Activated naive CD4-positive, alpha-beta T cell treated with anti-CD3 and anti-CD28 coated beads, Interleukin-2, amount 10 ng/mL, durations not matched to agents 7 days and 5 days (primary cell): ENCODE results near the gene IZUMO3.
"Not testable (repeated sequence)": the region's sequence is repeated elsewhere in the genome, so short reads cannot be mapped to it uniquely, and the experiment has no call there.

ENCODE experiments used
- CTCF ChIA-PET: fragments of 350-600 bp; sonication (Branson Sonifier 250); formaldehyde crosslinking; loops from one replicate; lab custom pipeline; 2021; ENCODE audit warnings: antibody characterized with exemption; lab: Charles Lee
- DNase-seq: peaks from one replicate; pipeline ENCODE4 v3.0.0-alpha.2; 2020
- H3K27ac Mint-ChIP-seq: one replicate; pipeline ENCODE4 v1.8.0; 2021; ENCODE audit warnings: mild to moderate bottlenecking, moderate library complexity, mixed read lengths
- H3K27me3 Mint-ChIP-seq: one replicate; pipeline ENCODE4 v1.8.0; 2021; ENCODE audit warnings: mild to moderate bottlenecking, mixed read lengths
- H3K36me3 Mint-ChIP-seq: one replicate; pipeline ENCODE4 v1.8.0; 2021; ENCODE audit warnings: mixed read lengths
- H3K4me1 Mint-ChIP-seq: one replicate; pipeline ENCODE4 v1.8.0; 2021; ENCODE audit warnings: mixed read lengths
- H3K4me3 Mint-ChIP-seq: one replicate; pipeline ENCODE4 v1.8.0; 2021; ENCODE audit warnings: mild to moderate bottlenecking, moderate library complexity, mixed read lengths
- H3K9me3 Mint-ChIP-seq: one replicate; pipeline ENCODE4 v1.8.0; 2021; ENCODE audit warnings: mixed read lengths

The IZUMO3 gene

GRCh38 chr9:24545847-24546522 lies at the start of gene IZUMO3:
TSS of gene IZUMO3 (minus strand) at chr9:24545897. CDS start at chr9:24545649, 248 bp downstream.
- peaks cover 27% of the 10 kb centered on the region for H3K9me3 Mint-ChIP-seq
- no peak for DNase-seq
- no peak within 1 kb of the TSS for H3K27ac Mint-ChIP-seq
- no peaks in the 10 kb centered on the region for H3K36me3 Mint-ChIP-seq
- no peaks in the 10 kb centered on the region for H3K4me1 Mint-ChIP-seq
- H3K4me3 Mint-ChIP-seq = no peak within 1 kb of the TSS
- CTCF ChIA-PET = no interaction called here
- H3K27me3 Mint-ChIP-seq = no peaks in the 10 kb centered on the region

- CTCF ChIA-PET = no interaction called here
- no peak overlapping the region for H3K27ac Mint-ChIP-seq
Measured at GRCh38 chr9:24594234-24594850, 48.6 kb upstream of the IZUMO3 start.

GRCh38 chr9:24590432-24590831 lies 44.7 kb upstream of the IZUMO3 start:
- no peak for DNase-seq

More at GRCh38 chr9:24594234-24594850, 48.6 kb upstream of the IZUMO3 start:
- Mint-ChIP-seq H3K27me3 (no peaks in the 10 kb centered on the region), H3K36me3 (no peaks in the 10 kb centered on the region), H3K9me3 (peaks cover 11% of the 10 kb centered on the region), H3K4me3 (no peak overlapping the region), H3K4me1 (no peaks in the 10 kb centered on the region)
- no peak for DNase-seq

DNA sequence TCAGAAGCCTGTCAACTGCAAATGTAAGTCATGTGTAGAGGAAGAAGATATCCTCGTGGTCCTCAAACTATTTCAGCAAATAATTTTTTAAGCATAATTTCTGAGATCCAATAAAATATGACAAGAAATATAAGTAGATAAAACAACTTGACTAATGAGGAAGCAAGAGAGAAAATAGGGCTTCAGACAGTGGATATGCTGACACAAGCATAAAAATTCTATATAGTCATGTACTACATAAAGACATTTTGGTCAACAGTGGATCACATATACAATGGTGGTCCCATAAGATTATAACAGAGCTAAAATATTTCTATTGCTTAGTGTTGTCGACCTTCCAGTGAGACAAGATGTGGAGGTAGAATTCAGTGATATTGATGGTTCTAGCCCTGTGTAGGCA lies 42.2 kb upstream of the IZUMO3 start:
- DNase-seq = no peak
- no peaks in the 10 kb centered on the region for H3K4me1 Mint-ChIP-seq
- CTCF ChIA-PET = no interaction called here
- no peaks in the 10 kb centered on the region for H3K36me3 Mint-ChIP-seq
- H3K4me3 Mint-ChIP-seq = no peak overlapping the region
- peaks cover 3% of the 10 kb centered on the region for H3K9me3 Mint-ChIP-seq
- no peak overlapping the region for H3K27ac Mint-ChIP-seq
- H3K27me3 Mint-ChIP-seq = no peaks in the 10 kb centered on the region

More at GRCh38 chr9:24590432-24590831, 44.7 kb upstream of the IZUMO3 start:
- Mint-ChIP-seq H3K4me3 (no peak overlapping the region), H3K4me1 (no peaks in the 10 kb centered on the region), H3K36me3 (no peaks in the 10 kb centered on the region), H3K27ac (no peak overlapping the region), H3K9me3 (peaks cover 3% of the 10 kb centered on the region), H3K27me3 (no peaks in the 10 kb centered on the region)
- CTCF ChIA-PET = no interaction called here

GRCh38 chr9:24582146-24583126 lies 36.7 kb upstream of the IZUMO3 start:
- no peaks in the 10 kb centered on the region for H3K4me1 Mint-ChIP-seq
- CTCF ChIA-PET = no interaction called here
- no peak overlapping the region for H3K27ac Mint-ChIP-seq

GRCh38 chr9:24580005-24580404 lies 34.3 kb upstream of the IZUMO3 start:
- CTCF ChIA-PET, H3K27me3 Mint-ChIP-seq, DNase-seq, H3K4me3 Mint-ChIP-seq, H3K4me1 Mint-ChIP-seq, H3K27ac Mint-ChIP-seq, H3K9me3 Mint-ChIP-seq, H3K36me3 Mint-ChIP-seq: not testable (repeated sequence)

More at GRCh38 chr9:24582146-24583126, 36.7 kb upstream of the IZUMO3 start:
- Mint-ChIP-seq H3K4me3 (no peak overlapping the region), H3K9me3 (peaks cover 7% of the 10 kb centered on the region), H3K27me3 (no peaks in the 10 kb centered on the region), H3K36me3 (no peaks in the 10 kb centered on the region)
- no peak for DNase-seq

DNA sequence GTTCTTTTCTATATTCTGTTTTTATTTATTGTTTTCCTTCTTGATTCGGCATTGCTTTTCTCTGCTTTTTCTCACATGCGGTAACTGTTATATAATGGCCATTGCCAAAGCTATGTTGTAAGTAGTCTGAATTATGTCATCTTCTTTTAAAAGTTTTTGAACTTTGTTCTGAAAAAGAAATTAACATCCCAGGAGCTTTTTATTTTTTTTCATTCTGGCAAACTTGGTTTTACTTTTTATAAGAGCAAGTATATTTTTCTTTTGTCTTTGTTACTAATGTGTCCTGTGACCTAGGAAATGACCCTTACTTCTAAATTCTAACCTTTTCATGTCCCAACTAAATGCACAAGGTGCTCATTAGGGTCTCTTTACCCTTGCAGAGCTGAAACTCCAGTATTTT lies 26.7 kb upstream of the IZUMO3 start:
- no peak overlapping the region for H3K27ac Mint-ChIP-seq
- no peak for DNase-seq
- no peaks in the 10 kb centered on the region for H3K4me1 Mint-ChIP-seq
- H3K9me3 Mint-ChIP-seq = peaks cover 9% of the 10 kb centered on the region
- no peaks in the 10 kb centered on the region for H3K27me3 Mint-ChIP-seq
- no peak overlapping the region for H3K4me3 Mint-ChIP-seq
- CTCF ChIA-PET = no interaction called here
- no peaks in the 10 kb centered on the region for H3K36me3 Mint-ChIP-seq

DNA sequence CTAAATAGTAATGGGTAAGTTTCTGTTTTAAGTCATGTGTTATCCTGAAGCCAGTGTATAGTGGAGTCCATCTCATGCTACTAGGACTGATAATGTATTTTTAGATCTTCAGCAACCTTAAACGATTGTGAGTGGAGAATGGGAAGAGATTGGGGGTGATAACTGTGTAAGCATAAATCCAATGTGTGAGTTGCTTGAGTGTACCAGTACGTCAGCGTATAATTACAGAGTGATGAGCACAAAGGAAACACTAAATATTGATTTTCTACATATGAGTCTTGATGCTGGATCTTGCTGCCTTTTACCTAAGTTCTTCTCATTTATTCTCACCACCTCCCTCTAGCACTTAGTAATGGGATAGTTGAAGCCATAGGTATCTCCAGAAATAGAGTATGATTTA lies 16.3 kb upstream of the IZUMO3 start:
- DNase-seq = no peak
- Mint-ChIP-seq H3K36me3 (no peaks in the 10 kb centered on the region), H3K4me3 (no peak overlapping the region), H3K9me3 (peaks cover 9% of the 10 kb centered on the region), H3K27ac (no peak overlapping the region), H3K4me1 (no peaks in the 10 kb centered on the region), H3K27me3 (no peaks in the 10 kb centered on the region)
- CTCF ChIA-PET = no interaction called here

GRCh38 chr9:24553183-24553552 lies 7.5 kb upstream of the IZUMO3 start:
- H3K4me1 Mint-ChIP-seq = no peaks in the 10 kb centered on the region
- H3K27ac Mint-ChIP-seq = no peak overlapping the region
- no peak overlapping the region for H3K4me3 Mint-ChIP-seq
- no peaks in the 10 kb centered on the region for H3K27me3 Mint-ChIP-seq
- CTCF ChIA-PET = no interaction called here
- no peaks in the 10 kb centered on the region for H3K36me3 Mint-ChIP-seq
- no peak for DNase-seq
- peaks cover 4% of the 10 kb centered on the region for H3K9me3 Mint-ChIP-seq

DNA sequence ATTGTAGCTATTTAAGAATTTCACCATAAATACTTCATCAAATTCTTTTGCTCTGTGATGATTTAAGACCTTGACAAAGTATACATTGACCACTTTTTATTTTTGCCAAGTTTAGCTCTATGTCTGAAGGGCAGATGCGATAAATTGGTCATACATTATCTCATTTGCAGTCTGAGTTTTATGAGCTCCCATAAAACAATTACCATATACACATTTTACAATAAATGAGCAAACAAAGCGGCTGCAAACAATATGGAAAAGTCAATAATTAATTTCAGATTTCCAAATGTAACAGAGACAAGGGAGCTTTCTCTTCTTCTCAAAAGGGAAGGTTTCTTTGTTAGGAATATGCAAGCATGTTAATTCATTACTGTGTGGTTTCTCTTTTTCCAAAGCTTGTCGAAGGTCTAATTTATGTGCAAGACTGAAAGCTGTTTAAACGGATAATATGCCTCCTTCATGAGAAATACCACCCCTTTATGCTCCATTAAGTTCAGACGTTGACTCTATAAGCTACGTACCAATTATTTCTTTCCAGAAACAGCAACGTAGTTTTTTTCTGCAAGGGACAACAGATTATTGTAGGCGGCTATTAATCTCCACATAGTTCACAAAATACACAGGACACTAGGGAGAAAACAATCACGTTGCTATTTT lies 7.0 kb upstream of the IZUMO3 start:
- no peaks in the 10 kb centered on the region for H3K27me3 Mint-ChIP-seq
- peaks cover 4% of the 10 kb centered on the region for H3K9me3 Mint-ChIP-seq
- no peak for DNase-seq
- H3K27ac Mint-ChIP-seq = no peak overlapping the region
- H3K4me1 Mint-ChIP-seq = no peaks in the 10 kb centered on the region
- CTCF ChIA-PET = no interaction called here
- no peak overlapping the region for H3K4me3 Mint-ChIP-seq
- no peaks in the 10 kb centered on the region for H3K36me3 Mint-ChIP-seq

DNA sequence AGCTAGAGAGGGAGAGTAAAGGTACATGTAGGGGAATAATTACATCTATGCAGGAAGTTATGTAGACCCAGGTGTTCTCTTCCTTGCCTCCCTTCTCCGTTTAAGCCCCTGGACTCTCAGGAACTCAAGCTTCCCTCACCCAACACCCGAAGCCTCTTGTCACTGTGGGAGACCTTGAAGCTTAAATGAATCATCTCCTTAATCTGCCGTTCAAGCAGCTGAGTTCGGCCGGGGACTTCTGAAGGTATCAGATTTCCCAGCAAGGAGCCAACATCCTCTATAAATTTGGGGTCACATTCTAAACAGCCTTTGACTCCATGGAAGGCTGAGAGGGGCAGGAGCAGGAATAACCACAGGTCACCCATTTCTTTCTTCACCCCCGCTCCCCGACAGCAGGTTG lies 412 bp downstream of the IZUMO3 start:
- Mint-ChIP-seq H3K4me3 (no peak overlapping the region), H3K36me3 (no peaks in the 10 kb centered on the region), H3K4me1 (no peaks in the 10 kb centered on the region), H3K27ac (no peak overlapping the region), H3K27me3 (no peaks in the 10 kb centered on the region), H3K9me3 (peaks cover 27% of the 10 kb centered on the region)
- no peak for DNase-seq
- CTCF ChIA-PET = no interaction called here

GRCh38 chr9:24518545-24518944 lies 27.2 kb downstream of the IZUMO3 start:
- DNase-seq = no peak
- peaks cover 3% of the 10 kb centered on the region for H3K9me3 Mint-ChIP-seq
- H3K4me3 Mint-ChIP-seq = no peak overlapping the region
- no peaks in the 10 kb centered on the region for H3K4me1 Mint-ChIP-seq
- H3K36me3 Mint-ChIP-seq = no peaks in the 10 kb centered on the region
- H3K27me3 Mint-ChIP-seq = no peaks in the 10 kb centered on the region
- H3K27ac Mint-ChIP-seq = no peak overlapping the region
- CTCF ChIA-PET = no interaction called here

DNA sequence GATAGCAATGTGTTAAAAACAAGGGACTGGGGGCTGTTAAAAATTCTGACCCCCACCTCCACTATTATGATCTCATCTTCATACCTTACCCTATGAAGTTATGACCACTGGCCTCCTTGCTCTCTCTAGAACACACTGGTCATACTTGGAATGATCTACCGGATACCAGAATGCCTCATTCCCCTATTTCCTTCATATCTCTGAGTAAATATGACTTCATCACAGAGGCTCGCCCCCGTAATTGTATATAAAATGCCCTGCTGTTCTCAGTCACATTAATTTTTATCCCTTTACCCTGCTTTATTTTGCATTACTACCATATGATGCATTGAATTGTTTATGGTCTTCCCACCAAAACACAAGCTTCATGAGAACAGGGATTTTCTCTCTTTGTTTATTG lies 29.2 kb downstream of the IZUMO3 start:
- DNase-seq = no peak
- no peaks in the 10 kb centered on the region for H3K27me3 Mint-ChIP-seq
- peaks cover 8% of the 10 kb centered on the region for H3K9me3 Mint-ChIP-seq
- CTCF ChIA-PET = no interaction called here
- no peaks in the 10 kb centered on the region for H3K4me1 Mint-ChIP-seq
- H3K4me3 Mint-ChIP-seq = no peak overlapping the region
- no peak overlapping the region for H3K27ac Mint-ChIP-seq
- no peaks in the 10 kb centered on the region for H3K36me3 Mint-ChIP-seq

GRCh38 chr9:24509850-24510249 lies 35.8 kb downstream of the IZUMO3 start:
- DNase-seq = no peak
- Mint-ChIP-seq H3K27ac (no peak overlapping the region), H3K4me3 (no peak overlapping the region), H3K9me3 (peaks cover 31% of the 10 kb centered on the region), H3K4me1 (no peaks in the 10 kb centered on the region), H3K36me3 (no peaks in the 10 kb centered on the region), H3K27me3 (no peaks in the 10 kb centered on the region)
- CTCF ChIA-PET = no interaction called here
